Hypothalamus (tissue), 51 donors: ENCODE results near the gene ZNF324B.
"Not testable (repeated sequence)": the region's sequence is repeated elsewhere in the genome, so short reads cannot be mapped to it uniquely, and the experiment has no call there.

ENCODE experiments used
- DNase-seq, 51 donors: peaks; one replicate each; lab custom pipeline; 2025; lab: John Stamatoyannopoulos, UW

Gene ZNF324B

GRCh38 chr19:58450856-58451357, 515 bp upstream of the ZNF324B start:
- peak in 1 of 51 donors; percentile 10 for DNase-seq

GRCh38 chr19:58453743-58454142, 2.3 kb downstream of the ZNF324B start:
- no peak for DNase-seq

GRCh38 chr19:58455306-58455705, 3.9 kb downstream of the ZNF324B start:
- DNase-seq: no peak

- no peak for DNase-seq
Observed at GRCh38 chr19:58456111-58456510, 4.7 kb downstream of the ZNF324B start.

GRCh38 chr19:58460039-58460438, 8.6 kb downstream of the ZNF324B start:
- no peak for DNase-seq

GRCh38 chr19:58466089-58466759, 14.8 kb downstream of the ZNF324B start:
- no peak for DNase-seq

- peak; percentile 56 to 100 (median 97) for DNase-seq
Observed at GRCh38 chr19:58466760-58467589, 15.6 kb downstream of the ZNF324B start, which contains the start of gene ZNF324. Gene ZNF324 (plus strand): TSS chr19:58467080. CDS start chr19:58469186, 2,106 bp downstream.

- no peak for DNase-seq
Observed at GRCh38 chr19:58468216-58468839, 16.9 kb downstream of the ZNF324B start.

- DNase-seq: no peak
Observed at GRCh38 chr19:58469241-58470013, 18.0 kb downstream of the ZNF324B start.

- DNase-seq: not testable (repeated sequence)
Observed at GRCh38 chr19:58470837-58471543, 19.6 kb downstream of the ZNF324B start.

GRCh38 chr19:58471736-58472135, 20.3 kb downstream of the ZNF324B start:
- DNase-seq: no peak

- no peak for DNase-seq
Observed at GRCh38 chr19:58473775-58474174, 22.4 kb downstream of the ZNF324B start.

GRCh38 chr19:58474291-58474996, 23.0 kb downstream of the ZNF324B start:
- no peak for DNase-seq

GRCh38 chr19:58474997-58475713, 23.7 kb downstream of the ZNF324B start:
- peak in 1 of 51 donors; percentile 12 for DNase-seq

GRCh38 chr19:58475714-58476497, 24.5 kb downstream of the ZNF324B start, which contains the start of gene ZNF446:
Gene ZNF446 (plus strand): TSS chr19:58476352. CDS start chr19:58477219, 867 bp downstream.
- DNase-seq: peak; percentile 68 to 98 (median 95)

GRCh38 chr19:58476498-58477015, 25.1 kb downstream of the ZNF324B start:
- peak in 11 of 51 donors; percentile 21 to 74 (median 49) for DNase-seq

GRCh38 chr19:58477130-58477529, 25.7 kb downstream of the ZNF324B start:
- peak in 1 of 51 donors; percentile 6 for DNase-seq
